ENCODE results near the gene OAS1.
A peak's percentile ranks its signal among the peaks of the same experiment; 100 is the strongest.
"Not testable (repeated sequence)": the region's sequence is repeated elsewhere in the genome, so short reads cannot be mapped to it uniquely, and the experiment has no call there.

Gene OAS1

GRCh38 chr12:112900298-112901145 is 6.2 kb upstream of the OAS1 start:
- peak; percentile 66 for DNase-seq (ENCODE audit: low spot score)

GRCh38 chr12:112901271-112901670 is 5.5 kb upstream of the OAS1 start:
- DNase-seq (ENCODE audit: low spot score), result no peak

GRCh38 chr12:112904571-112904970 is 2.2 kb upstream of the OAS1 start:
- no peak for DNase-seq (ENCODE audit: low spot score)

GRCh38 chr12:112905451-112906089 is 1.2 kb upstream of the OAS1 start:
- DNase-seq (ENCODE audit: low spot score), result no peak

GRCh38 chr12:112907415-112908157 is 824 bp downstream of the OAS1 start:
- DNase-seq (ENCODE audit: low spot score), result no peak

- DNase-seq (ENCODE audit: low spot score), result no peak
These were observed 1.8 kb downstream of the OAS1 start for GRCh38 chr12:112908548-112908947.

GRCh38 chr12:112909693-112910092 is 2.9 kb downstream of the OAS1 start:
- no peak for DNase-seq (ENCODE audit: low spot score)

GRCh38 chr12:112913038-112913688 is 6.4 kb downstream of the OAS1 start:
- DNase-seq (ENCODE audit: low spot score), result no peak

GRCh38 chr12:112913888-112914287 is 7.1 kb downstream of the OAS1 start:
- DNase-seq (ENCODE audit: low spot score), result not testable (repeated sequence)

GRCh38 chr12:112916270-112916669 is 9.5 kb downstream of the OAS1 start:
- DNase-seq (ENCODE audit: low spot score), result no peak

GRCh38 chr12:112919121-112919520 is 12.4 kb downstream of the OAS1 start:
- no peak for DNase-seq (ENCODE audit: low spot score)

- DNase-seq (ENCODE audit: low spot score), result no peak
These were observed 18.2 kb downstream of the OAS1 start for GRCh38 chr12:112924986-112925385.

- DNase-seq (ENCODE audit: low spot score), result not testable (repeated sequence)
These were observed 19.8 kb downstream of the OAS1 start for GRCh38 chr12:112926416-112927033.

GRCh38 chr12:112927475-112927874 is 20.7 kb downstream of the OAS1 start:
- DNase-seq (ENCODE audit: low spot score), result no peak

- DNase-seq (ENCODE audit: low spot score), result no peak
These were observed 21.2 kb downstream of the OAS1 start for GRCh38 chr12:112927925-112928324.

GRCh38 chr12:112928978-112929377 is 22.2 kb downstream of the OAS1 start:
- no peak for DNase-seq (ENCODE audit: low spot score)

- DNase-seq (ENCODE audit: low spot score), result no peak
These were observed 23.0 kb downstream of the OAS1 start for GRCh38 chr12:112929715-112930114.

GRCh38 chr12:112930350-112930749 is 23.6 kb downstream of the OAS1 start:
- DNase-seq (ENCODE audit: low spot score), result no peak

GRCh38 chr12:112932485-112933128 is 25.8 kb downstream of the OAS1 start:
- DNase-seq (ENCODE audit: low spot score), result no peak

GRCh38 chr12:112933129-112933505 is 26.4 kb downstream of the OAS1 start:
- no peak for DNase-seq (ENCODE audit: low spot score)

- DNase-seq (ENCODE audit: low spot score), result no peak
These were observed 29.5 kb downstream of the OAS1 start for GRCh38 chr12:112936264-112936663.

All from CD4-positive, alpha-beta T cell treated with Interleukin-15 for 4 hours (primary cell).